KG1 (cell line): ENCODE results near the gene SPHK2.
"Not testable (repeated sequence)": the region's sequence is repeated elsewhere in the genome, so short reads cannot be mapped to it uniquely, and the experiment has no call there.

ENCODE experiments used
- DNase-seq: peaks from one replicate; lab custom pipeline; 2025; lab: John Stamatoyannopoulos, UW

SPHK2 gene

DNA sequence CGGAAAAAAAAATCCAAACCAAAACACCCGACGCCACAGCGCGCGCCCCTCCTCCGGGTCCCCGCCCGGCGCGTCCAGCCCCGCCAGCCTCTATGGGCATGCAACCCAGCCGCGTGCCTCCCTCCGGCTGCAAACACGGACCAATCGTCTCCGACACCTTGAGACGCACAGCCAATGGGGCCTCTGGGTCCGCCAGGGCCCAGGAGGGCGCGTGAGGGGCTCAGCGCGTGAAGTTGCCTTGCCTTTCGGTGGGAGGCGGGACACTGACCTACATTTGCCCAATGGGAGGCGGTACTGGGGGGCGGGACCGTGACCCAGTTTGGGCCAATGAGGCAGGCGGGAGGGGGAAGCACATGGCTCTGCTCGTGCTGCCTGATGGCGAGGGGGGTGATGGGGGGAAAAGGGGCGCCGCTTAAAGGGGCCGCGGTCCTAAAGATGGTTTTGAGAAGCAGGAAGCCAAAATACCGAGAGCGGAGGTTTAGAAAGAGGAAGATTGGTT lies 18.2 kb downstream of the SPHK2 start:
- peak; percentile 98 for DNase-seq

GRCh38 chr19:48637948-48638830 lies 18.9 kb downstream of the SPHK2 start:
- peak; percentile 96 for DNase-seq

DNA sequence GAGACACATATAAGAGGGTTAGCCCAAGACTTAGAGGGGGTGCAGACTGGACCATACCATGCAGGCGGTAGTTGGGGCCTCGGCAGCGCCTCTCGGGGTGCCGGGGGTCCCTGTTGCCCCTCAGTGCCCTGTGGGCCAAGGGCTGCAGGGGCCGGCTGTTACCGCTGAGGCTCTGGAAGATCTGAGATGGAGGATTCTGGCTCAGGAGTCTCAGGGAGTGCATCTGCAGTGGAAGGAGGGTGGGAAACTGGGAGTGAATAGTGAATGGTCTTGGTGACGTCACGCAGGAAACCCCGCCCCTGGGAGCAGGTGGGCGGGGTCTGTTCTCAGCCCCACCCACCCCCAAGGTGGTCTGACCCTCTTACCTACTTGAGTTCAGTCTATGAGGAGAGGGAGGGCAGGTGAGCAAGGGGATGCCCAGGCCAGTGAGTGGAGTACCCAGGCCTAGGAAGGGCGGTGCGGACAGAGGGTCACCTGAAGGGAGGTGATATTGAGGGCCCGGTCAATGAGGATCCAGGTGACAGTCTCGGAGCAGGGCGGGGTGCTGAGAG lies 19.6 kb downstream of the SPHK2 start:
- no peak for DNase-seq

- no peak for DNase-seq
Measured at GRCh38 chr19:48639483-48640375, 20.4 kb downstream of the SPHK2 start.

- no peak for DNase-seq
Measured at GRCh38 chr19:48641850-48642249, 22.5 kb downstream of the SPHK2 start.

- DNase-seq, result no peak
Measured at GRCh38 chr19:48642862-48643261, 23.6 kb downstream of the SPHK2 start.

GRCh38 chr19:48644355-48644754 lies 25.0 kb downstream of the SPHK2 start:
- no peak for DNase-seq

- peak; percentile 14 for DNase-seq
Measured at GRCh38 chr19:48644839-48645619, 25.7 kb downstream of the SPHK2 start.

GRCh38 chr19:48645620-48646000 lies 26.3 kb downstream of the SPHK2 start:
- no peak for DNase-seq

- DNase-seq, result peak; percentile 76
Measured at GRCh38 chr19:48646001-48646721, 26.9 kb downstream of the SPHK2 start, which contains the start of gene CA11. Gene CA11 (minus strand): TSS chr19:48646187. CDS start chr19:48645632, 555 bp downstream.

DNA sequence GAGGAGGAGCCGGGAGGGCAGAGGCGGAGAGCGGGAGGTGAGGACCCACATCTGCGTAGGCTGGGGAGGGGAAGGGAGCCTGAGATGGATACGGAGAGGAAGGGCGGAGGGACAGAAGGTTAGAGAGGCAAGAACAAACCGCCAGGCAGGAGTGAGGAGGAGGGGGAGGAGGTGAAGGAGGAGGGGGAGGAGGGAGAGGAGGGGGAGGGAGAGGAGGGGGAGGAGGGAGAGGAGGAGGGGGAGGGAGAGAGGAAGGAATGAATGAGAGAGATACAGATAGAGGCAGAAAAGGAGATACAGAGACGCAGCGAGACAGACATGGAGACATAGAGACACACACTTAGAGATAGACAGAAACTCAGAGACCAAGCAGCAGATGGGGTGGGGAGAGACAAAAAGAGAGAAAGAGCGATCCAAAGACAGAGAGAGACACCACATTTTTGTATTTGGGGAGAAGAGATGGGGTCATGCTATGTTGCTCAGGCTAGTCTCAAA lies 27.5 kb downstream of the SPHK2 start:
- no peak for DNase-seq

GRCh38 chr19:48648134-48648533 lies 28.8 kb downstream of the SPHK2 start:
- no peak for DNase-seq

- no peak for DNase-seq
Measured at GRCh38 chr19:48650974-48651682, 31.8 kb downstream of the SPHK2 start.

DNA sequence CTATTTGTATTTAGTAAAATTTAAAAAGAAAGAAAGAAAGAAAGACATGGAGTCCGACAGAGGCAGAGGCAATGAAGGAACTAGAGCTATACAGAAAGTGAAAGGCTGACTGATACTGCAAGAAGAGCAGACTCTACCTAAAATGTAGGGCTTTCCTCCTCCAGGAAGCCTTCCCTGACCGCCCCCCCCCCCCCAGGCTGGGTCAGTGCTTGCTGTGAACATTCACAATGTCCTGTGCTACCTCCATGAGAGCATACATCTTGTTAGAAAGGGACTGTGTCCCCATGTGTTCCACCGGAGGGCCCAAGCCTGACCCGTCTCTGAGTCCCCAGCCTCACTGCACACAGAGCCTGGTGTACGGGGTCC lies 32.4 kb downstream of the SPHK2 start:
- no peak for DNase-seq

DNA sequence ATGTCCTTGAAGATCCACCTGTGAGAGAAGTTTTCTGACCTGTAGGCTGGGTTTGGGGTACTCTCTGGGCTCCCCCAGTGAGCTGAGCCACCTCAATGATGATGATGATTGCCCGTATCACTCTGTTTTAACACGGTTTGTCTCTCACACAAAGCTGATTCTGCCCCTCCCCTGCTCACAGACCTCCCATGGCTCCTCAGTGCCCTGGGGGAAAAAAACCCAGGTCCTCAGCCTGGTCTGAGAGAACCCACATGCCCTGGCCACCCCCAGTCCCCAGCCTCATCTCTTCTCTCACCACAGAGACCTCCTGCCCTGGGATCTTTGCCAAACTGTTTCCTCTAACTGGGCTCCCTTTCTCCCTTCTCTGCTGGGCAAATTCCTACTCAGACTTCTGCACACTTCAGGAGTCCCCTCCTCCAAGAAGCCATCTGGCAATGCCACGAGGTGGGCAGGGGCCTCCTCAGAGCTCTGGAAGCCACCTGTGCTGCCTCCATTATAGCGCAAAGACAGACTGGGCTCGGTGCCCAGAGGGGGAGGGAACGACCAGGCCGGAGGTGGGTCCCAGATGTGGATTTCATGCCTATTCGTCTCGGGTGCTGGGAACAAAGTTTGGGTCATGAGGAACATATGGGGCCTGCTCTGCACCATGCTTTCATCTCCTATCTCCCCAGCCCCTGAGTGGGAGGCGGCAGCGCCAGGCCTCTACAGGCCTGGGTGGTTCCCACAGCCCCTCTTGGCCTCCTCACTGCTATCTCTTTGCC lies 35.2 kb downstream of the SPHK2 start:
- no peak for DNase-seq

- DNase-seq, result no peak
Measured at GRCh38 chr19:48656840-48657474, 37.7 kb downstream of the SPHK2 start.

- not testable (repeated sequence) for DNase-seq
Measured at GRCh38 chr19:48657828-48658227, 38.5 kb downstream of the SPHK2 start.

DNA sequence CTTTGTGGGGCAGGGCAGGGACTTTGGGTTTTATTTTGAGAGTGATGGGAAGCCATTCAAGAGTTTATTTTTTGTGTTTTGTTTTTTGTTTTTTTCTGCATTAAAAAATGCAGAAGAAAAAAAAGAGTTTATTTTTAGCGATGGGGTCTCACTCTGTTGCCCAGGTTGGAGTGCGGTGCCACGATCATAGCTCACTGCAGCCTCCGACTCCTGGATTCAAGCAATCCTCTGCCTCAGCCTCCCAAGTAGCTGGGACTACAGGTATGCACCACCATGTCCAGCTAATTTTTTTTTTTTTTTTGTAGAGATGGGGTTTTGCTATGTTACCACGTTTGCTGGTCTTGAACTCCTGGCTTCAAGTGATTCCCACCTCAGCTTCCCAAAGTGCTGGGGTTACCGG lies 39.2 kb downstream of the SPHK2 start:
- no peak for DNase-seq

DNA sequence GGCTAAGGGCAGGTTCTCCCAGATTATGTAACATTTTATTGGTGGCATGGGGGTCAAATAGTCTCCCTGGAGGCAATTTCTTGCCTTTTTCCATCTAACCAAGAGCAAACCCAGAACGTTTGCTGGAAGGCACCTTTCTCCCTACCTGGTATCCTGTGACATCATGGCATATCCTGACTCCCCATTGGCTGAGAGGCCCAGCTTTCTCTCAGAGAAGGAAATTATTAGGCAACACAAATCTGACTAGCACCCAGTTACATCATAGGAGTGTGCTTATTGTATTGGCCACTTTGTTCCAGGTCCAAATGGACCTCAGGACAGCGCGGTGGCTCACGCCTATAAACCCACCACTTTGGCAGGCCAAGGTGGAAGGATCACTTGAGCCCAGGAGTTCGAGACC lies 40.5 kb downstream of the SPHK2 start:
- DNase-seq, result no peak
